HepG2 (cell line): ENCODE results near the gene RNPEPL1. TPM values are rescaled to one million over a fixed set of nuclear protein-coding genes. Genes with fewer than 3 reads are reported as not detected.

Experiments
- AGO2 ChIP-seq: fragments of 200-400 bp; formaldehyde crosslinking; optimal IDR thresholded peaks from 2 replicates; pipeline ENCODE3; 2017; ENCODE audit warnings: mild to moderate bottlenecking, low read depth, low read length, moderate library complexity
- CBX2 ChIP-seq, 2 experiments: fragments of 200-600 bp in 1 of 2; sonication (generic); formaldehyde crosslinking in 1 of 2; IDR thresholded peaks; 2 replicates each; pipeline versions ENCODE4 v1.7.0 to v1.8.1; 2018 to 2022; ENCODE audit warnings: low read depth in 2 of 2, low read length in 1 of 2, mild to moderate bottlenecking in 1 of 2, missing genetic modification reagents in 1 of 2
- HHEX ChIP-seq: IDR thresholded peaks from 2 replicates; pipeline ENCODE4 v1.6.1; 2016; ENCODE audit warnings: control low read depth
- KLF12 ChIP-seq: sonication (generic); formaldehyde crosslinking; IDR thresholded peaks from 2 replicates; pipeline ENCODE4 v1.4.0; 2020; ENCODE audit warnings: missing genetic modification reagents, borderline replicate concordance
- MATR3 ChIP-seq: sonication (generic); formaldehyde crosslinking; IDR thresholded peaks from 2 replicates; pipeline ENCODE4 v1.4.0; 2020; ENCODE audit warnings: missing genetic modification reagents
- NR2F1 ChIP-seq, 2 experiments: fragments of 450-650 bp in 1 of 2; formaldehyde crosslinking in 1 of 2; IDR thresholded peaks; 2 replicates each; pipeline versions ENCODE4 v1.5.0 to v1.6.1; 2016 to 2020; ENCODE audit warnings: mild to moderate bottlenecking in 1 of 2, missing compliant biosample characterization in 1 of 2, missing genetic modification reagents in 1 of 2, moderate library complexity in 1 of 2
- PITX1 ChIP-seq: sonication (generic); formaldehyde crosslinking; IDR thresholded peaks from 2 replicates; pipeline ENCODE4 v1.5.1; 2020; ENCODE audit warnings: mild to moderate bottlenecking, missing genetic modification reagents
- POLR2AphosphoS2 ChIP-seq: IDR thresholded peaks from 2 replicates; pipeline ENCODE4 v1.6.1; 2011; ENCODE audit warnings: low read depth, low read length, improper control_type of control experiment
- RBFOX2 ChIP-seq: fragments of 200-400 bp; formaldehyde crosslinking; IDR thresholded peaks from 2 replicates; pipeline ENCODE4 v1.6.1; 2017; ENCODE audit warnings: low read depth, mild to moderate bottlenecking, low read length
- REXO4 ChIP-seq: sonication (generic); formaldehyde crosslinking; IDR thresholded peaks from 2 replicates; pipeline ENCODE4 v1.8.0; 2022; ENCODE audit warnings: missing genetic modification reagents, mild to moderate bottlenecking, borderline replicate concordance
- ZNF546 ChIP-seq: sonication (generic); formaldehyde crosslinking; conservative IDR thresholded peaks from 2 replicates; pipeline ENCODE4 v1.8.1; 2023; ENCODE audit warnings: mild to moderate bottlenecking, missing genetic modification reagents
- ZNF549 ChIP-seq: sonication (generic); formaldehyde crosslinking; IDR thresholded peaks from 2 replicates; pipeline ENCODE4 v1.5.0; 2020; ENCODE audit warnings: missing genetic modification reagents
- ZSCAN21 ChIP-seq: sonication (generic); formaldehyde crosslinking; IDR thresholded peaks from 2 replicates; pipeline ENCODE4 v1.8.0; 2022; ENCODE audit warnings: mild to moderate bottlenecking, missing genetic modification reagents, moderate library complexity, borderline replicate concordance
- polyA plus RNA-seq, 8 experiments: library from polyadenylated mRNA; depleted of rRNA in 3 of 8; stranded (reverse) in 7 of 8; unstranded in 1 of 8; fragments of >200 nt; fragmentation: Illumina TruSeq in 4 of 8; extraction: Trizol in 4 of 8; gene quantifications; 2 replicates each; pipeline versions ENCODE4 v1.2.1 to v1.2.3, GENCODE V29; 2011 to 2016; ENCODE audit warnings: low read depth in 4 of 8, missing spikeins in 1 of 8, mixed read lengths in 1 of 8; ENCODE audit not compliant: insufficient read depth in 1 of 8
- total RNA-seq, 5 experiments: library from RNA; depleted of rRNA; stranded (reverse); fragments of >200 nt; fragmentation: Illumina TruSeq; extraction: Trizol; gene quantifications; 2 replicates each; pipeline ENCODE4 v1.2.3, GENCODE V29; 2016; ENCODE audit warnings: low read depth in 1 of 5
- TF ChIP-seq, protein P1 (sequence below): sonication (generic); formaldehyde crosslinking; IDR thresholded peaks from 2 replicates; pipeline ENCODE4 v1.5.1; 2020; ENCODE audit warnings: missing genetic modification reagents, mild to moderate bottlenecking, borderline replicate concordance
- TF ChIP-seq, protein P2 (sequence below): IDR thresholded peaks from 2 replicates; pipeline ENCODE4 v1.6.1; 2018; ENCODE audit warnings: missing genetic modification reagents
- TF ChIP-seq, protein P3 (sequence below): sonication (generic); formaldehyde crosslinking; IDR thresholded peaks from 2 replicates; pipeline ENCODE4 v1.4.0; 2020; ENCODE audit warnings: missing genetic modification reagents
- TF ChIP-seq, protein P4 (sequence below): sonication (generic); formaldehyde crosslinking; IDR thresholded peaks from 2 replicates; pipeline ENCODE4 v1.5.1; 2020; ENCODE audit warnings: missing genetic modification reagents, mild to moderate bottlenecking, borderline replicate concordance
- TF ChIP-seq, protein P5 (sequence below): IDR thresholded peaks from 2 replicates; pipeline ENCODE4 v1.6.1; 2016

RNPEPL1 gene
- total and polyA plus RNA-seq, 2 of the 13 experiments (the other 11 are each of a cell fraction or from before 2014, with no cell fraction given), result 13.0 to 18.0 TPM

DNA sequence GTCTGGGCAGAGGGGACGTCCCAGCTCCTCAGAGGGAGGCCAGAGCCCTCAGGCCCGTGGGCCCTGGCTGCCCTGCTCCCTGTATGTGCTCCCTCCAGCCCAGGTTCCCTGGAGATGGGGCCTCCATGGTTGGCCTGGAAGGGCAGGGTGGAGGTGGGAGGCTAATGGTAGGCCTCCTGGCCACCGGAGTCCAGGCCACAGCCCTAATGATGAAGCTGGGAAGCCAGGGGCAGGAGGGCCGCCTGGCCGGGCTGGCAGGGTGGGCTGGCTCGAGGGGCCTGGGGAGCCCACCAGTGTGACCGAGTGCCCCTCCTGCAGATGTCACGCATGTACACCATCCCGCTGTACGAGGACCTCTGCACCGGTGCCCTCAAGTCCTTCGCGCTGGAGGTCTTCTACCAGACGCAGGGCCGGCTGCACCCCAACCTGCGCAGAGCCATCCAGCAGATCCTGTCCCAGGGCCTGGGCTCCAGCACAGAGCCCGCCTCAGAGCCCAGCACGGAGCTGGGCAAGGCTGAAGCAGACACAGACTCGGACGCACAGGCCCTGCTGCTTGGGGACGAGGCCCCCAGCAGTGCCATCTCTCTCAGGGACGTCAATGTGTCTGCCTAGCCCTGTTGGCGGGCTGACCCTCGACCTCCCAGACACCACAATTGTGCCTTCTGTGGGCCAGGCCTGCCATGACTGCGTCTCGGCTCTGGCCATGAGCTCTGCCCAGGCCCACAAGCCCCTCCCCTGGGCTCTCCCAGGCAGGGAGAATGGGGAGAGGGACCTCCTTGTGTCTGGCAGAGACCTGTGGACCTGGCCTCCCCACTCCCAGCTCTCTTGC is 9.2 kb downstream of the RNPEPL1 start (continued):
- TF ChIP-seq, protein P1, sequence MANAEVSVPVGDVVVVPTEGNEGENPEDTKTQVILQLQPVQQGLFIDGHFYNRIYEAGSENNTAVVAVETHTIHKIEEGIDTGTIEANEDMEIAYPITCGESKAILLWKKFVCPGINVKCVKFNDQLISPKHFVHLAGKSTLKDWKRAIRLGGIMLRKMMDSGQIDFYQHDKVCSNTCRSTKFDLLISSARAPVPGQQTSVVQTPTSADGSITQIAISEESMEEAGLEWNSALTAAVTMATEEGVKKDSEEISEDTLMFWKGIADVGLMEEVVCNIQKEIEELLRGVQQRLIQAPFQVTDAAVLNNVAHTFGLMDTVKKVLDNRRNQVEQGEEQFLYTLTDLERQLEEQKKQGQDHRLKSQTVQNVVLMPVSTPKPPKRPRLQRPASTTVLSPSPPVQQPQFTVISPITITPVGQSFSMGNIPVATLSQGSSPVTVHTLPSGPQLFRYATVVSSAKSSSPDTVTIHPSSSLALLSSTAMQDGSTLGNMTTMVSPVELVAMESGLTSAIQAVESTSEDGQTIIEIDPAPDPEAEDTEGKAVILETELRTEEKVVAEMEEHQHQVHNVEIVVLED (CRISPR knock-in tag), result no peak
- TF ChIP-seq, protein P2, sequence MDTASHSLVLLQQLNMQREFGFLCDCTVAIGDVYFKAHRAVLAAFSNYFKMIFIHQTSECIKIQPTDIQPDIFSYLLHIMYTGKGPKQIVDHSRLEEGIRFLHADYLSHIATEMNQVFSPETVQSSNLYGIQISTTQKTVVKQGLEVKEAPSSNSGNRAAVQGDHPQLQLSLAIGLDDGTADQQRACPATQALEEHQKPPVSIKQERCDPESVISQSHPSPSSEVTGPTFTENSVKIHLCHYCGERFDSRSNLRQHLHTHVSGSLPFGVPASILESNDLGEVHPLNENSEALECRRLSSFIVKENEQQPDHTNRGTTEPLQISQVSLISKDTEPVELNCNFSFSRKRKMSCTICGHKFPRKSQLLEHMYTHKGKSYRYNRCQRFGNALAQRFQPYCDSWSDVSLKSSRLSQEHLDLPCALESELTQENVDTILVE (CRISPR knock-in tag), result no peak
- 0 out of 2 replicates have a peak, but pooled peaks have one; percentile 21 for TF ChIP-seq PITX1
- TF ChIP-seq, protein P3, sequence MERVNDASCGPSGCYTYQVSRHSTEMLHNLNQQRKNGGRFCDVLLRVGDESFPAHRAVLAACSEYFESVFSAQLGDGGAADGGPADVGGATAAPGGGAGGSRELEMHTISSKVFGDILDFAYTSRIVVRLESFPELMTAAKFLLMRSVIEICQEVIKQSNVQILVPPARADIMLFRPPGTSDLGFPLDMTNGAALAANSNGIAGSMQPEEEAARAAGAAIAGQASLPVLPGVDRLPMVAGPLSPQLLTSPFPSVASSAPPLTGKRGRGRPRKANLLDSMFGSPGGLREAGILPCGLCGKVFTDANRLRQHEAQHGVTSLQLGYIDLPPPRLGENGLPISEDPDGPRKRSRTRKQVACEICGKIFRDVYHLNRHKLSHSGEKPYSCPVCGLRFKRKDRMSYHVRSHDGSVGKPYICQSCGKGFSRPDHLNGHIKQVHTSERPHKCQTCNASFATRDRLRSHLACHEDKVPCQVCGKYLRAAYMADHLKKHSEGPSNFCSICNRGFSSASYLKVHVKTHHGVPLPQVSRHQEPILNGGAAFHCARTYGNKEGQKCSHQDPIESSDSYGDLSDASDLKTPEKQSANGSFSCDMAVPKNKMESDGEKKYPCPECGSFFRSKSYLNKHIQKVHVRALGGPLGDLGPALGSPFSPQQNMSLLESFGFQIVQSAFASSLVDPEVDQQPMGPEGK (CRISPR knock-in tag), result no peak
- TF ChIP-seq ZNF549 (CRISPR knock-in tag), result no peak
- TF ChIP-seq HHEX (CRISPR knock-in tag), result no peak
- peak; percentile 43 for TF ChIP-seq AGO2
- TF ChIP-seq POLR2AphosphoS2, result no peak
- TF ChIP-seq RBFOX2, result peak; percentile 63
- TF ChIP-seq CBX2 (IDR thresholded peaks at IDR 0.05; ENCODE audit: low read depth, low read length), result no peak
- TF ChIP-seq CBX2 (CRISPR knock-in tag; IDR thresholded peaks at IDR 0.05; ENCODE audit: low read depth), result no peak
- no peak for TF ChIP-seq NR2F1 (CRISPR knock-in tag; IDR thresholded peaks at IDR 0.05)
- no peak for TF ChIP-seq KLF12 (CRISPR knock-in tag)
- no peak for TF ChIP-seq MATR3
- TF ChIP-seq, protein P4, sequence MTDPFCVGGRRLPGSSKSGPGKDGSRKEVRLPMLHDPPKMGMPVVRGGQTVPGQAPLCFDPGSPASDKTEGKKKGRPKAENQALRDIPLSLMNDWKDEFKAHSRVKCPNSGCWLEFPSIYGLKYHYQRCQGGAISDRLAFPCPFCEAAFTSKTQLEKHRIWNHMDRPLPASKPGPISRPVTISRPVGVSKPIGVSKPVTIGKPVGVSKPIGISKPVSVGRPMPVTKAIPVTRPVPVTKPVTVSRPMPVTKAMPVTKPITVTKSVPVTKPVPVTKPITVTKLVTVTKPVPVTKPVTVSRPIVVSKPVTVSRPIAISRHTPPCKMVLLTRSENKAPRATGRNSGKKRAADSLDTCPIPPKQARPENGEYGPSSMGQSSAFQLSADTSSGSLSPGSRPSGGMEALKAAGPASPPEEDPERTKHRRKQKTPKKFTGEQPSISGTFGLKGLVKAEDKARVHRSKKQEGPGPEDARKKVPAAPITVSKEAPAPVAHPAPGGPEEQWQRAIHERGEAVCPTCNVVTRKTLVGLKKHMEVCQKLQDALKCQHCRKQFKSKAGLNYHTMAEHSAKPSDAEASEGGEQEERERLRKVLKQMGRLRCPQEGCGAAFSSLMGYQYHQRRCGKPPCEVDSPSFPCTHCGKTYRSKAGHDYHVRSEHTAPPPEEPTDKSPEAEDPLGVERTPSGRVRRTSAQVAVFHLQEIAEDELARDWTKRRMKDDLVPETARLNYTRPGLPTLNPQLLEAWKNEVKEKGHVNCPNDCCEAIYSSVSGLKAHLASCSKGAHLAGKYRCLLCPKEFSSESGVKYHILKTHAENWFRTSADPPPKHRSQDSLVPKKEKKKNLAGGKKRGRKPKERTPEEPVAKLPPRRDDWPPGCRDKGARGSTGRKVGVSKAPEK (CRISPR knock-in tag), result no peak
- TF ChIP-seq, protein P5, sequence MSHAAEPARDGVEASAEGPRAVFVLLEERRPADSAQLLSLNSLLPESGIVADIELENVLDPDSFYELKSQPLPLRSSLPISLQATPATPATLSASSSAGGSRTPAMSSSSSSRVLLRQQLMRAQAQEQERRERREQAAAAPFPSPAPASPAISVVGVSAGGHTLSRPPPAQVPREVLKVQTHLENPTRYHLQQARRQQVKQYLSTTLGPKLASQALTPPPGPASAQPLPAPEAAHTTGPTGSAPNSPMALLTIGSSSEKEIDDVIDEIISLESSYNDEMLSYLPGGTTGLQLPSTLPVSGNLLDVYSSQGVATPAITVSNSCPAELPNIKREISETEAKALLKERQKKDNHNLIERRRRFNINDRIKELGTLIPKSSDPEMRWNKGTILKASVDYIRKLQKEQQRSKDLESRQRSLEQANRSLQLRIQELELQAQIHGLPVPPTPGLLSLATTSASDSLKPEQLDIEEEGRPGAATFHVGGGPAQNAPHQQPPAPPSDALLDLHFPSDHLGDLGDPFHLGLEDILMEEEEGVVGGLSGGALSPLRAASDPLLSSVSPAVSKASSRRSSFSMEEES (CRISPR knock-in tag), result no peak
- TF ChIP-seq ZNF546, result no peak
- TF ChIP-seq REXO4 (CRISPR knock-in tag), result 0 out of 2 replicates have a peak, but pooled peaks have one; percentile 24
- TF ChIP-seq ZSCAN21 (CRISPR knock-in tag), result no peak
